ENCODE measurements around the gene DIS3L2. TPM values are rescaled to one million over a fixed set of nuclear protein-coding genes. Genes with fewer than 3 reads are reported as not detected.

Gene DIS3L2
- total RNA-seq, 1 donor from 2014 or later: 20.6 TPM

- no peaks in the 10 kb centered on the region for H3K27me3 ChIP-seq
- no peaks in the 10 kb centered on the region for H3K4me1 ChIP-seq
- H3K27ac ChIP-seq: no peak overlapping the region
- TF ChIP-seq CTCF (IDR thresholded peaks at IDR 0.05): no peak
- no peaks in the 10 kb centered on the region for H3K9me3 ChIP-seq
- no peak overlapping the region for H3K4me3 ChIP-seq
- intact Hi-C loops (cut with DNase I): no loop called here
- DNase-seq (ENCODE audit: low spot score in 2 of 2): no peak
- H3K36me3 ChIP-seq: no peaks in the 10 kb centered on the region
These were observed 254.5 kb downstream of the DIS3L2 start for GRCh38 chr2:232216028-232216427.

GRCh38 chr2:232218778-232219495 lies 257.4 kb downstream of the DIS3L2 start:
- no peak for DNase-seq (ENCODE audit: low spot score in 2 of 2)
- Histone ChIP-seq H3K27me3 (no peaks in the 10 kb centered on the region), H3K9me3 (no peaks in the 10 kb centered on the region), H3K4me1 (no peaks in the 10 kb centered on the region), H3K36me3 (no peaks in the 10 kb centered on the region), H3K27ac (no peak overlapping the region), H3K4me3 (no peak overlapping the region)
- intact Hi-C loops (cut with DNase I): no loop called here
- no peak for TF ChIP-seq CTCF (IDR thresholded peaks at IDR 0.05)

- no peaks in the 10 kb centered on the region for H3K4me1 ChIP-seq
- intact Hi-C loops (cut with DNase I): no loop called here
- no peak for DNase-seq (ENCODE audit: low spot score in 2 of 2)
- no peak overlapping the region for H3K4me3 ChIP-seq
- H3K27ac ChIP-seq: no peak overlapping the region
- no peak for TF ChIP-seq CTCF (IDR thresholded peaks at IDR 0.05)
- H3K36me3 ChIP-seq: no peaks in the 10 kb centered on the region
- no peaks in the 10 kb centered on the region for H3K27me3 ChIP-seq
- H3K9me3 ChIP-seq: no peaks in the 10 kb centered on the region
These were observed 258.0 kb downstream of the DIS3L2 start for GRCh38 chr2:232219496-232219870.

GRCh38 chr2:232219932-232220331 lies 258.4 kb downstream of the DIS3L2 start:
- no peaks in the 10 kb centered on the region for H3K27me3 ChIP-seq
- no peaks in the 10 kb centered on the region for H3K4me1 ChIP-seq
- no peak overlapping the region for H3K4me3 ChIP-seq
- H3K9me3 ChIP-seq: no peaks in the 10 kb centered on the region
- H3K36me3 ChIP-seq: no peaks in the 10 kb centered on the region
- H3K27ac ChIP-seq: no peak overlapping the region
- no peak for DNase-seq (ENCODE audit: low spot score in 2 of 2)
- intact Hi-C loops (cut with DNase I): no loop called here
- TF ChIP-seq CTCF (IDR thresholded peaks at IDR 0.05): no peak

- intact Hi-C loops (cut with DNase I): no loop called here
- no peaks in the 10 kb centered on the region for H3K27me3 ChIP-seq
- H3K4me1 ChIP-seq: no peaks in the 10 kb centered on the region
- TF ChIP-seq CTCF (IDR thresholded peaks at IDR 0.05): no peak
- H3K36me3 ChIP-seq: no peaks in the 10 kb centered on the region
- H3K27ac ChIP-seq: no peak overlapping the region
- H3K4me3 ChIP-seq: no peak overlapping the region
- H3K9me3 ChIP-seq: no peaks in the 10 kb centered on the region
- no peak for DNase-seq (ENCODE audit: low spot score in 2 of 2)
These were observed 263.9 kb downstream of the DIS3L2 start for GRCh38 chr2:232225429-232225828.

- Histone ChIP-seq H3K9me3 (no peaks in the 10 kb centered on the region), H3K4me3 (no peak overlapping the region), H3K36me3 (no peaks in the 10 kb centered on the region), H3K27ac (no peak overlapping the region), H3K27me3 (no peaks in the 10 kb centered on the region), H3K4me1 (no peaks in the 10 kb centered on the region)
- intact Hi-C loops (cut with DNase I): no loop called here
- no peak for DNase-seq (ENCODE audit: low spot score in 2 of 2)
- no peak for TF ChIP-seq CTCF (IDR thresholded peaks at IDR 0.05)
These were observed 264.4 kb downstream of the DIS3L2 start for GRCh38 chr2:232225895-232226294.

Data from ascending aorta (tissue), 2 donors.